HepG2 (cell line): ENCODE data around the gene EARS2. TPM values are rescaled to one million over a fixed set of nuclear protein-coding genes. Genes with fewer than 3 reads are reported as not detected.

ENCODE experiments used
- ARNT2 ChIP-seq: sonication (generic); formaldehyde crosslinking; IDR thresholded peaks from 2 replicates; pipeline ENCODE4 v1.8.0; 2022; ENCODE audit warnings: mild to moderate bottlenecking, low read depth, missing genetic modification reagents, moderate library complexity
- CEBPB ChIP-seq: IDR thresholded peaks from 2 replicates; pipeline ENCODE4 v1.6.1; 2011; ENCODE audit warnings: low read depth, low read length, improper control_type of control experiment, borderline replicate concordance
- FOXK2 ChIP-seq: fragments of 450-650 bp; IDR thresholded peaks from 2 replicates; pipeline ENCODE4 v1.6.1; 2016
- FOXP1 ChIP-seq, 2 experiments: fragments of 450-650 bp in 1 of 2; IDR thresholded peaks; 2 replicates each; pipeline ENCODE4 v1.6.1; 2017 to 2018; ENCODE audit warnings: antibody characterized with exemption in 1 of 2
- HMG20A ChIP-seq: IDR thresholded peaks from 2 replicates; pipeline ENCODE4 v1.6.1; 2016; ENCODE audit warnings: borderline replicate concordance
- HOXA3 ChIP-seq: sonication (generic); formaldehyde crosslinking; IDR thresholded peaks from 2 replicates; pipeline ENCODE4 v1.5.0; 2020; ENCODE audit warnings: missing genetic modification reagents
- KDM1A ChIP-seq: IDR thresholded peaks from 2 replicates; pipeline ENCODE4 v1.6.1; 2016; ENCODE audit warnings: missing compliant biosample characterization
- KMT2B ChIP-seq: IDR thresholded peaks from 2 replicates; pipeline ENCODE4 v1.6.1; 2016; ENCODE audit warnings: missing genetic modification reagents, missing compliant biosample characterization
- MED1 ChIP-seq: sonication (generic); formaldehyde crosslinking; IDR thresholded peaks from 2 replicates; pipeline ENCODE4 v1.4.0; 2020; ENCODE audit warnings: missing genetic modification reagents
- ONECUT2 ChIP-seq: sonication (generic); formaldehyde crosslinking; IDR thresholded peaks from 2 replicates; pipeline ENCODE4 v1.4.0; 2020; ENCODE audit warnings: missing genetic modification reagents
- ZBTB42 ChIP-seq: sonication (generic); formaldehyde crosslinking; IDR thresholded peaks from 2 replicates; pipeline ENCODE4 v1.5.0; 2020; ENCODE audit warnings: mild to moderate bottlenecking, missing genetic modification reagents
- ZFP37 ChIP-seq: sonication (generic); formaldehyde crosslinking; IDR thresholded peaks from 2 replicates; pipeline ENCODE4 v1.4.0; 2020; ENCODE audit warnings: missing genetic modification reagents, borderline replicate concordance
- ZFP91 ChIP-seq: sonication (generic); formaldehyde crosslinking; IDR thresholded peaks from 2 replicates; pipeline ENCODE4 v1.9.0; 2022; ENCODE audit warnings: missing genetic modification reagents, mild to moderate bottlenecking, borderline replicate concordance
- ZKSCAN8 ChIP-seq: IDR thresholded peaks from 2 replicates; pipeline ENCODE4 v1.6.1; 2016; ENCODE audit warnings: borderline replicate concordance, missing genetic modification reagents, missing compliant biosample characterization
- ZNF101 ChIP-seq: sonication (generic); formaldehyde crosslinking; IDR thresholded peaks from 2 replicates; pipeline ENCODE4 v1.4.0; 2020; ENCODE audit warnings: mild to moderate bottlenecking, low read depth, missing genetic modification reagents, borderline replicate concordance
- ZNF180 ChIP-seq: sonication (generic); formaldehyde crosslinking; IDR thresholded peaks from 2 replicates; pipeline ENCODE4 v1.4.0; 2020; ENCODE audit warnings: low read depth, missing genetic modification reagents, borderline replicate concordance
- ZNF230 ChIP-seq: sonication (generic); formaldehyde crosslinking; IDR thresholded peaks from 2 replicates; pipeline ENCODE4 v1.4.0; 2020; ENCODE audit warnings: mild to moderate bottlenecking, missing genetic modification reagents
- ZNF331 ChIP-seq: sonication (generic); formaldehyde crosslinking; IDR thresholded peaks from 2 replicates; pipeline ENCODE4 v1.4.0; 2020; ENCODE audit warnings: missing genetic modification reagents
- ZNF337 ChIP-seq: sonication (generic); formaldehyde crosslinking; IDR thresholded peaks from 2 replicates; pipeline ENCODE4 v1.5.1; 2020; ENCODE audit warnings: missing genetic modification reagents, low read depth, mild to moderate bottlenecking, borderline replicate concordance
- ZNF441 ChIP-seq: sonication (generic); formaldehyde crosslinking; IDR thresholded peaks from 2 replicates; pipeline ENCODE4 v1.7.0; 2021; ENCODE audit warnings: missing genetic modification reagents, borderline replicate concordance
- ZNF556 ChIP-seq: sonication (generic); formaldehyde crosslinking; IDR thresholded peaks from 2 replicates; pipeline ENCODE4 v1.4.0; 2020; ENCODE audit warnings: mild to moderate bottlenecking, missing genetic modification reagents, borderline replicate concordance
- ZNF629 ChIP-seq: sonication (generic); formaldehyde crosslinking; conservative IDR thresholded peaks from 2 replicates; pipeline ENCODE4 v1.5.0; 2020; ENCODE audit warnings: missing genetic modification reagents
- ZNF687 ChIP-seq: sonication (generic); formaldehyde crosslinking; IDR thresholded peaks from 2 replicates; pipeline ENCODE4 v1.5.1; 2020; ENCODE audit warnings: mild to moderate bottlenecking, missing genetic modification reagents, moderate library complexity
- ZNF782 ChIP-seq: sonication (generic); formaldehyde crosslinking; IDR thresholded peaks from 2 replicates; pipeline ENCODE4 v1.4.0; 2020; ENCODE audit warnings: missing genetic modification reagents, mild to moderate bottlenecking, borderline replicate concordance
- ZSCAN12 ChIP-seq: sonication (generic); formaldehyde crosslinking; IDR thresholded peaks from 2 replicates; pipeline ENCODE4 v1.9.0; 2021; ENCODE audit warnings: mild to moderate bottlenecking, missing genetic modification reagents
- ZSCAN22 ChIP-seq: sonication (generic); formaldehyde crosslinking; IDR thresholded peaks from 2 replicates; pipeline ENCODE4 v1.4.0; 2020; ENCODE audit warnings: mild to moderate bottlenecking, missing genetic modification reagents
- ZSCAN30 ChIP-seq: sonication (generic); formaldehyde crosslinking; IDR thresholded peaks from 2 replicates; pipeline ENCODE4 v1.5.0; 2020; ENCODE audit warnings: mild to moderate bottlenecking, missing genetic modification reagents
- polyA plus RNA-seq, 8 experiments: library from polyadenylated mRNA; depleted of rRNA in 3 of 8; stranded (reverse) in 7 of 8; unstranded in 1 of 8; fragments of >200 nt; fragmentation: Illumina TruSeq in 4 of 8; extraction: Trizol in 4 of 8; gene quantifications; 2 replicates each; pipeline versions ENCODE4 v1.2.1 to v1.2.3, GENCODE V29; 2011 to 2016; ENCODE audit warnings: low read depth in 4 of 8, missing spikeins in 1 of 8, mixed read lengths in 1 of 8; ENCODE audit not compliant: insufficient read depth in 1 of 8
- total RNA-seq, 5 experiments: library from RNA; depleted of rRNA; stranded (reverse); fragments of >200 nt; fragmentation: Illumina TruSeq; extraction: Trizol; gene quantifications; 2 replicates each; pipeline ENCODE4 v1.2.3, GENCODE V29; 2016; ENCODE audit warnings: low read depth in 1 of 5
- TF ChIP-seq, protein P1 (sequence below): IDR thresholded peaks from 2 replicates; pipeline ENCODE4 v1.6.1; 2016; ENCODE audit warnings: low read depth, borderline replicate concordance

The EARS2 gene
- total and polyA plus RNA-seq, 2 of the 13 experiments (the other 11 are each of a cell fraction or from before 2014, with no cell fraction given): 49.4 to 80.4 TPM

DNA sequence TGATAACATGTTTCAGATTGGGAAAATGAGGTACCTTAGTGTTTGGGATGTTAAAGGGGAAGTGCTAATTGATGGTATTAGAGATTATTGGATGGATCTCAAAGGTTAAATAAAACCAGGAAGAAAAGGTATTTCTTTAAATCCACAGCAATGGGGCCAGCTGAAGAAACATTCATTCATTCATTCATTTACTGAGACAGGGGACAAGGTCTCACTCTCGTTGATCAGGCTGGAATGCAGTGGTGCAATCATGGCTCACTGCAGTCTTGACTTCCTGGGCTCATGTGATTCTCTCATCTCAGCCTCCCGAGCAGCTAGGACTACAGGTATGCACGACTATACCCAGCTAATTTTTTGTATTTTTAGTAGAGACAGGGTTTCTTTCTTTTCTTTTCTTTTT lies 19.8 kb downstream of the EARS2 start (continued):
- no peak for TF ChIP-seq KMT2B
- peak; percentile 38; the same call in 1 of the 2 replicates for TF ChIP-seq HMG20A
- TF ChIP-seq, protein P1, sequence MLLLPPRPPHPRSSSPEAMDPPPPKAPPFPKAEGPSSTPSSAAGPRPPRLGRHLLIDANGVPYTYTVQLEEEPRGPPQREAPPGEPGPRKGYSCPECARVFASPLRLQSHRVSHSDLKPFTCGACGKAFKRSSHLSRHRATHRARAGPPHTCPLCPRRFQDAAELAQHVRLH (CRISPR knock-in tag): 0 out of 2 replicates have a peak, but pooled peaks have one; percentile 31
- TF ChIP-seq MED1 (CRISPR knock-in tag): peak; percentile 69
- TF ChIP-seq ZNF337: no peak
- TF ChIP-seq ZNF230 (CRISPR knock-in tag): no peak
- TF ChIP-seq ZSCAN30: no peak
- no peak for TF ChIP-seq ZNF556 (CRISPR knock-in tag)
- no peak for TF ChIP-seq HOXA3 (CRISPR knock-in tag)
- peak; percentile 94 for TF ChIP-seq CEBPB
- TF ChIP-seq ZNF180 (CRISPR knock-in tag): no peak
- 0 out of 2 replicates have a peak, but pooled peaks have one; percentile 29 for TF ChIP-seq ZNF629
- no peak for TF ChIP-seq ONECUT2 (CRISPR knock-in tag)
- peak; percentile 45; the same call in 1 of the 2 replicates for TF ChIP-seq ZNF331 (CRISPR knock-in tag)
- no peak for TF ChIP-seq ZNF782 (CRISPR knock-in tag)
- TF ChIP-seq FOXP1 (IDR thresholded peaks at IDR 0.05): no peak
- TF ChIP-seq FOXP1 (CRISPR knock-in tag; IDR thresholded peaks at IDR 0.05): peak; percentile 21; the same call in 1 of the 2 replicates
- TF ChIP-seq ZFP91 (CRISPR knock-in tag): no peak
- no peak for TF ChIP-seq ZFP37
- TF ChIP-seq ZSCAN12 (CRISPR knock-in tag): no peak
- 0 out of 2 replicates have a peak, but pooled peaks have one; percentile 37 for TF ChIP-seq ZKSCAN8 (CRISPR knock-in tag)
- no peak for TF ChIP-seq ZBTB42 (CRISPR knock-in tag)
- TF ChIP-seq FOXK2: no peak
- 0 out of 2 replicates have a peak, but pooled peaks have one; percentile 23 for TF ChIP-seq KDM1A (CRISPR knock-in tag)
- TF ChIP-seq ZNF687 (CRISPR knock-in tag): no peak
- TF ChIP-seq ARNT2 (CRISPR knock-in tag): no peak
- TF ChIP-seq ZSCAN22 (CRISPR knock-in tag): no peak
- no peak for TF ChIP-seq ZNF101 (CRISPR knock-in tag)
- no peak for TF ChIP-seq ZNF441 (CRISPR knock-in tag)
